ENCODE data around the gene SEMA6D. TPM values are rescaled to one million over a fixed set of nuclear protein-coding genes. Genes with fewer than 3 reads are reported as not detected.

The SEMA6D gene
- total and polyA plus RNA-seq, 10 of the 15 experiments (the other 5 are each of a cell fraction or from before 2014, with no cell fraction given): 0.01 to 0.52 (median 0.09) TPM; not detected in 6

- BruUV-seq (replicated peaks): no TSS peak
- Histone ChIP-seq H3K36me3 (ENCODE audit: control insufficient read depth in 2 of 2, insufficient read depth in 2 of 2, low read length in 1 of 2) (no peaks in the 10 kb centered on the region), H3K9me3 (replicated peaks; ENCODE audit: control insufficient read depth, insufficient read depth, low read length) (no peaks in the 10 kb centered on the region), H4K20me1 (ENCODE audit: control insufficient read depth, insufficient read depth) (no peaks in the 10 kb centered on the region), H3K4me3 (no peak overlapping the region), H3K4me1 (ENCODE audit: control insufficient read depth, insufficient read depth, low read length) (no peaks in the 10 kb centered on the region), H3K4me2 (ENCODE audit: control insufficient read depth, insufficient read depth) (no peak overlapping the region), H2AFZ (ENCODE audit: control insufficient read depth, low read depth, low read length) (no peak overlapping the region), H3K27ac (ENCODE audit: control insufficient read depth, insufficient read depth) (no peak overlapping the region), H3K79me2 (ENCODE audit: control insufficient read depth, insufficient read depth, low read length) (no peaks in the 10 kb centered on the region), H3K9ac (ENCODE audit: control insufficient read depth, insufficient read depth, low read length) (no peak overlapping the region), H3K27me3 (replicated peaks in 1 of 2; ENCODE audit: control insufficient read depth in 2 of 2, insufficient read depth in 2 of 2, low read length in 1 of 2) (no peaks in the 10 kb centered on the region)
- TF ChIP-seq MLLT1 (IDR thresholded peaks at IDR 0.05) (no peak), YBX1 (IDR thresholded peaks at IDR 0.05) (no peak), CREM (IDR thresholded peaks at IDR 0.05; ENCODE audit: low read depth) (no peak)
- in situ Hi-C loops (cut with MboI): no loop called here
- SMC1A ChIA-PET (ENCODE audit: uncharacterized antibody, unreplicated experiment): no interaction called here
- POLR2A ChIA-PET: no interaction called here
- RAD21 ChIA-PET (ENCODE audit: unreplicated experiment): no interaction called here
- CTCF ChIA-PET: no interaction called here
- ATAC-seq: no peak
- no peak for DNase-seq (ENCODE audit: low read depth, low spot score)
- 2% methylated on average over 2 of the region's 2 CpGs for WGBS (ENCODE audit: insufficient coverage, insufficient replicate concordance, low lambda C conversion rate, missing lambda C conversion rate)
- no peak for FAIRE-seq
- intact Hi-C loops (cut with micrococcal nuclease; ENCODE audit: unreplicated experiment): no loop called here
Measured at GRCh38 chr15:47733085-47733484, 15.8 kb downstream of the SEMA6D start.

GRCh38 chr15:47736143-47736786 lies 19.0 kb downstream of the SEMA6D start:
- no peak for FAIRE-seq
- in situ Hi-C loops (cut with MboI) (no loop called here), intact Hi-C loops (cut with micrococcal nuclease; ENCODE audit: unreplicated experiment) (no loop called here)
- TF ChIP-seq TBL1XR1 (IDR thresholded peaks at IDR 0.05; ENCODE audit: low read depth, low read length) (no peak), BRCA1 (IDR thresholded peaks at IDR 0.05; ENCODE audit: low read depth, low read length) (no peak), EGR1 (IDR thresholded peaks at IDR 0.05; ENCODE audit: borderline replicate concordance in 1 of 2, low read depth in 2 of 2, low read length in 2 of 2) (no peak), NFYB (IDR thresholded peaks at IDR 0.05; ENCODE audit: insufficient read depth, low read depth, low read length) (no peak), SUZ12 (IDR thresholded peaks at IDR 0.05; ENCODE audit: unreplicated experiment) (no peak), SREBF2 (IDR thresholded peaks at IDR 0.05; ENCODE audit: low read length) (no peak)
- TF ChIP-seq, protein P1, sequence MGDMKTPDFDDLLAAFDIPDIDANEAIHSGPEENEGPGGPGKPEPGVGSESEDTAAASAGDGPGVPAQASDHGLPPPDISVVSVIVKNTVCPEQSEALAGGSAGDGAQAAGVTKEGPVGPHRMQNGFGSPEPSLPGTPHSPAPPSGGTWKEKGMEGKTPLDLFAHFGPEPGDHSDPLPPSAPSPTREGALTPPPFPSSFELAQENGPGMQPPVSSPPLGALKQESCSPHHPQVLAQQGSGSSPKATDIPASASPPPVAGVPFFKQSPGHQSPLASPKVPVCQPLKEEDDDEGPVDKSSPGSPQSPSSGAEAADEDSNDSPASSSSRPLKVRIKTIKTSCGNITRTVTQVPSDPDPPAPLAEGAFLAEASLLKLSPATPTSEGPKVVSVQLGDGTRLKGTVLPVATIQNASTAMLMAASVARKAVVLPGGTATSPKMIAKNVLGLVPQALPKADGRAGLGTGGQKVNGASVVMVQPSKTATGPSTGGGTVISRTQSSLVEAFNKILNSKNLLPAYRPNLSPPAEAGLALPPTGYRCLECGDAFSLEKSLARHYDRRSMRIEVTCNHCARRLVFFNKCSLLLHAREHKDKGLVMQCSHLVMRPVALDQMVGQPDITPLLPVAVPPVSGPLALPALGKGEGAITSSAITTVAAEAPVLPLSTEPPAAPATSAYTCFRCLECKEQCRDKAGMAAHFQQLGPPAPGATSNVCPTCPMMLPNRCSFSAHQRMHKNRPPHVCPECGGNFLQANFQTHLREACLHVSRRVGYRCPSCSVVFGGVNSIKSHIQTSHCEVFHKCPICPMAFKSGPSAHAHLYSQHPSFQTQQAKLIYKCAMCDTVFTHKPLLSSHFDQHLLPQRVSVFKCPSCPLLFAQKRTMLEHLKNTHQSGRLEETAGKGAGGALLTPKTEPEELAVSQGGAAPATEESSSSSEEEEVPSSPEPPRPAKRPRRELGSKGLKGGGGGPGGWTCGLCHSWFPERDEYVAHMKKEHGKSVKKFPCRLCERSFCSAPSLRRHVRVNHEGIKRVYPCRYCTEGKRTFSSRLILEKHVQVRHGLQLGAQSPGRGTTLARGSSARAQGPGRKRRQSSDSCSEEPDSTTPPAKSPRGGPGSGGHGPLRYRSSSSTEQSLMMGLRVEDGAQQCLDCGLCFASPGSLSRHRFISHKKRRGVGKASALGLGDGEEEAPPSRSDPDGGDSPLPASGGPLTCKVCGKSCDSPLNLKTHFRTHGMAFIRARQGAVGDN (IDR thresholded peaks at IDR 0.05): no peak
- TF ChIP-seq, protein P2, sequence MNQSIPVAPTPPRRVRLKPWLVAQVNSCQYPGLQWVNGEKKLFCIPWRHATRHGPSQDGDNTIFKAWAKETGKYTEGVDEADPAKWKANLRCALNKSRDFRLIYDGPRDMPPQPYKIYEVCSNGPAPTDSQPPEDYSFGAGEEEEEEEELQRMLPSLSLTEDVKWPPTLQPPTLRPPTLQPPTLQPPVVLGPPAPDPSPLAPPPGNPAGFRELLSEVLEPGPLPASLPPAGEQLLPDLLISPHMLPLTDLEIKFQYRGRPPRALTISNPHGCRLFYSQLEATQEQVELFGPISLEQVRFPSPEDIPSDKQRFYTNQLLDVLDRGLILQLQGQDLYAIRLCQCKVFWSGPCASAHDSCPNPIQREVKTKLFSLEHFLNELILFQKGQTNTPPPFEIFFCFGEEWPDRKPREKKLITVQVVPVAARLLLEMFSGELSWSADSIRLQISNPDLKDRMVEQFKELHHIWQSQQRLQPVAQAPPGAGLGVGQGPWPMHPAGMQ (IDR thresholded peaks at IDR 0.05; ENCODE audit: borderline replicate concordance): no peak

More at GRCh38 chr15:47736143-47736786, 19.0 kb downstream of the SEMA6D start:
- no peaks in the 10 kb centered on the region for H3K27me3 ChIP-seq (replicated peaks in 1 of 2; ENCODE audit: control insufficient read depth in 2 of 2, insufficient read depth in 2 of 2, low read length in 1 of 2)
- POLR2A ChIA-PET: no interaction called here
- no peaks in the 10 kb centered on the region for H3K4me1 ChIP-seq (ENCODE audit: control insufficient read depth, insufficient read depth, low read length)
- H3K27ac ChIP-seq (ENCODE audit: control insufficient read depth, insufficient read depth): no peak overlapping the region
- no peaks in the 10 kb centered on the region for H3K9me3 ChIP-seq (replicated peaks; ENCODE audit: control insufficient read depth, insufficient read depth, low read length)
- H3K79me2 ChIP-seq (ENCODE audit: control insufficient read depth, insufficient read depth, low read length): no peaks in the 10 kb centered on the region
- DNase-seq (ENCODE audit: low read depth, low spot score): no peak
- SMC1A ChIA-PET (ENCODE audit: uncharacterized antibody, unreplicated experiment): no interaction called here
- CTCF ChIA-PET: interaction anchor here (1.1 kb wide), 1 partner anchor 30 kb away, joined by 3 read pairs; no protein-coding TSS in a partner anchor
- no peak overlapping the region for H3K4me2 ChIP-seq (ENCODE audit: control insufficient read depth, insufficient read depth)
- H4K20me1 ChIP-seq (ENCODE audit: control insufficient read depth, insufficient read depth): no peaks in the 10 kb centered on the region
- RAD21 ChIA-PET (ENCODE audit: unreplicated experiment): no interaction called here
- no peak overlapping the region for H3K4me3 ChIP-seq
- H2AFZ ChIP-seq (ENCODE audit: control insufficient read depth, low read depth, low read length): no peak overlapping the region
- no peak overlapping the region for H3K9ac ChIP-seq (ENCODE audit: control insufficient read depth, insufficient read depth, low read length)
- 57% methylated on average over 3 of the region's 3 CpGs for WGBS (ENCODE audit: insufficient coverage, insufficient replicate concordance, low lambda C conversion rate, missing lambda C conversion rate)
- no peak for ATAC-seq
- H3K36me3 ChIP-seq (ENCODE audit: control insufficient read depth in 2 of 2, insufficient read depth in 2 of 2, low read length in 1 of 2): no peaks in the 10 kb centered on the region
- BruUV-seq (replicated peaks): no TSS peak
